Breast epithelium (tissue), 3 donors: ENCODE measurements around the gene NR2F2.

Source experiments
- POLR2A ChIP-seq: fragments of 450-650 bp; IDR thresholded peaks from one replicate; pipeline ENCODE4 v1.6.1; 2016; ENCODE audit warnings: antibody characterized with exemption, mild to moderate bottlenecking, moderate library complexity
- TF ChIP-seq, protein P1 (sequence below), 3 donors: fragments of 450-650 bp; IDR thresholded peaks; one replicate each; pipeline ENCODE4 v1.5.1; 2016 to 2017; ENCODE audit warnings: antibody characterized with exemption in 3 of 3, mild to moderate bottlenecking in 3 of 3, moderate library complexity in 3 of 3

DNA sequence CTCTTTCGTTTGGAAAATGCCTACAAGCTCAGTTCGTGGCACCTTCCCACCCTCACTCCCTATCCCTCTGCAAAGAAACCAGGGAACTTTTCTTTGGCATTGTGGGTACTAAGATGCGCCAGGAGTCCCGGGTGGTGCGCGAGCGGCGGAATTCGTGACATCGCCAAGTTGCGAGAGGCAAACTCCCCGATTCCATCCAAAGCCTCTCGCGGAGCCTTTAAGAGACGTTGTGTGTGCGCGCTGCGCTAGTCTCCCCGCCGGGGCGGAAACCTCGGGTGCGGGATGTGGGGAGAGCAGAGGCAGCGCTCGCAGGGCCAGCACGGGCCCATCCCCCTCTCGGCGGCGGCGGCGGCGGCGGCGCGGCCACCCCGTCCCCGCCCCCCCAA, 443 bp upstream of the NR2F2 start:
- TF ChIP-seq, protein P1, sequence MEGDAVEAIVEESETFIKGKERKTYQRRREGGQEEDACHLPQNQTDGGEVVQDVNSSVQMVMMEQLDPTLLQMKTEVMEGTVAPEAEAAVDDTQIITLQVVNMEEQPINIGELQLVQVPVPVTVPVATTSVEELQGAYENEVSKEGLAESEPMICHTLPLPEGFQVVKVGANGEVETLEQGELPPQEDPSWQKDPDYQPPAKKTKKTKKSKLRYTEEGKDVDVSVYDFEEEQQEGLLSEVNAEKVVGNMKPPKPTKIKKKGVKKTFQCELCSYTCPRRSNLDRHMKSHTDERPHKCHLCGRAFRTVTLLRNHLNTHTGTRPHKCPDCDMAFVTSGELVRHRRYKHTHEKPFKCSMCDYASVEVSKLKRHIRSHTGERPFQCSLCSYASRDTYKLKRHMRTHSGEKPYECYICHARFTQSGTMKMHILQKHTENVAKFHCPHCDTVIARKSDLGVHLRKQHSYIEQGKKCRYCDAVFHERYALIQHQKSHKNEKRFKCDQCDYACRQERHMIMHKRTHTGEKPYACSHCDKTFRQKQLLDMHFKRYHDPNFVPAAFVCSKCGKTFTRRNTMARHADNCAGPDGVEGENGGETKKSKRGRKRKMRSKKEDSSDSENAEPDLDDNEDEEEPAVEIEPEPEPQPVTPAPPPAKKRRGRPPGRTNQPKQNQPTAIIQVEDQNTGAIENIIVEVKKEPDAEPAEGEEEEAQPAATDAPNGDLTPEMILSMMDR (IDR thresholded peaks at IDR 0.05): no peak
- no peak for TF ChIP-seq POLR2A
